HL-60 (cell line): ENCODE measurements around the gene OTOA.

Experiments
- DNase-seq, 2 experiments: peaks; one replicate each; pipeline ENCODE4 v3.0.0-alpha.2; 2010 to 2020; ENCODE audit warnings: low read depth in 1 of 2, low spot score in 1 of 2
- H3K27ac ChIP-seq: fragments of 250-450 bp; sonication (Bioruptor Pico); replicated peaks from 2 replicates; pipeline ENCODE4 v1.5.1; 2020; ENCODE audit warnings: mild to moderate bottlenecking, moderate library complexity
- H3K27me3 ChIP-seq: fragments of 250-450 bp; sonication (Bioruptor Pico); 2 replicates; pipeline ENCODE4 v1.5.1; 2021; ENCODE audit warnings: mild to moderate bottlenecking, moderate library complexity; ENCODE audit not compliant: insufficient read depth, poor library complexity, severe bottlenecking
- H3K4me3 ChIP-seq: replicated peaks from 2 replicates; pipeline ENCODE4 v1.5.1; 2011; ENCODE audit warnings: mild to moderate bottlenecking, control low read depth, low read length; ENCODE audit not compliant: insufficient read depth
- CTCF ChIP-seq: IDR thresholded peaks from one replicate; pipeline ENCODE4 v1.5.1; 2011; ENCODE audit warnings: low read length, control low read depth, inconsistent platforms; ENCODE audit not compliant: insufficient read depth
- GABPA ChIP-seq: IDR thresholded peaks from 2 replicates; pipeline ENCODE4 v1.6.1; 2012; ENCODE audit warnings: low read depth
- POLR2AphosphoS5 ChIP-seq: IDR thresholded peaks from 2 replicates; pipeline ENCODE4 v1.6.1; 2012; ENCODE audit warnings: low read depth
- REST ChIP-seq: IDR thresholded peaks from 2 replicates; pipeline ENCODE4 v1.6.1; 2012; ENCODE audit warnings: low read depth; ENCODE audit not compliant: insufficient replicate concordance
- SPI1 ChIP-seq: IDR thresholded peaks from 2 replicates; pipeline ENCODE4 v1.6.1; 2012; ENCODE audit warnings: low read depth, mild to moderate bottlenecking, borderline replicate concordance

The OTOA gene

GRCh38 chr16:21651515-21651914 lies 12.3 kb upstream of the OTOA start:
- no peaks in the 10 kb centered on the region for H3K27me3 ChIP-seq
- H3K4me3 ChIP-seq = peak overlapping the region; percentile 40
- TF ChIP-seq REST = no peak
- TF ChIP-seq CTCF = no peak
- no peak for TF ChIP-seq SPI1
- no peak for TF ChIP-seq POLR2AphosphoS5
- no peak for TF ChIP-seq GABPA
- H3K27ac ChIP-seq = no peak overlapping the region
- no peak for DNase-seq

- peak within 1 kb of the TSS; percentile 40 for H3K4me3 ChIP-seq
- TF ChIP-seq REST = no peak
- peak; percentile 56; the same call in 1 of the 2 replicates for TF ChIP-seq SPI1
- no peaks in the 10 kb centered on the region for H3K27me3 ChIP-seq
Measured at GRCh38 chr16:21652453-21652852, 11.3 kb upstream of the OTOA start, which contains the start of gene IGSF6. IGSF6 (minus strand) TSS chr16:21652608; CDS start chr16:21652598, 10 bp downstream.

GRCh38 chr16:21653571-21653970 lies 10.2 kb upstream of the OTOA start:
- Histone ChIP-seq H3K27ac (no peak overlapping the region), H3K27me3 (no peaks in the 10 kb centered on the region), H3K4me3 (no peak overlapping the region)
- TF ChIP-seq GABPA (no peak), POLR2AphosphoS5 (no peak), REST (no peak), SPI1 (no peak), CTCF (no peak)
- DNase-seq = no peak

More at GRCh38 chr16:21652453-21652852, 11.3 kb upstream of the OTOA start, which contains the start of gene IGSF6:
- DNase-seq = peak; percentile 39 to 67
- no peak within 1 kb of the TSS for H3K27ac ChIP-seq

- no peak overlapping the region for H3K27ac ChIP-seq
- TF ChIP-seq REST (no peak), POLR2AphosphoS5 (no peak), SPI1 (no peak), CTCF (no peak), GABPA (no peak)
- DNase-seq = no peak
- no peak overlapping the region for H3K4me3 ChIP-seq
- H3K27me3 ChIP-seq = no peaks in the 10 kb centered on the region
Measured at GRCh38 chr16:21654466-21654865, 9.3 kb upstream of the OTOA start.
